ENCODE measurements around the gene HSPA1L.

HSPA1L gene

GRCh38 chr6:31851485-31851832, 36.4 kb upstream of the HSPA1L start:
- Histone ChIP-seq H3K4me1 (ENCODE audit: control insufficient read depth, insufficient read depth, low read length) (no peaks in the 10 kb centered on the region), H3K36me3 (ENCODE audit: control insufficient read depth in 2 of 2, insufficient read depth in 1 of 2, low read length in 2 of 2) (peaks cover 0 to 4% of the 10 kb centered on the region in 2 experiments; a peak in 2 of 3 replicates), H3K9me3 (ENCODE audit: control insufficient read depth, insufficient read depth, low read depth, low read length) (no peaks in the 10 kb centered on the region), H3K27ac (ENCODE audit: extremely low read depth, low read depth, low read length) (no peak overlapping the region), H3K4me3 (ENCODE audit: low read depth, low read length) (no peak overlapping the region)
- CTCF ChIA-PET = no interaction called here
- TF ChIP-seq ZNF837 (tag by site-specific recombination; IDR thresholded peaks at IDR 0.05) = no peak
- no peak for TF ChIP-seq ZXDB (tag by site-specific recombination; IDR thresholded peaks at IDR 0.05)
- no peak for TF ChIP-seq ZNF48 (tag by site-specific recombination; IDR thresholded peaks at IDR 0.05)
- no peak for TF ChIP-seq ZNF692 (tag by site-specific recombination; IDR thresholded peaks at IDR 0.05)
- no peak for TF ChIP-seq ZSCAN18 (tag by site-specific recombination; IDR thresholded peaks at IDR 0.05)
- TF ChIP-seq ZNF558 (tag by site-specific recombination; IDR thresholded peaks at IDR 0.05) = no peak
- TF ChIP-seq, protein P1, sequence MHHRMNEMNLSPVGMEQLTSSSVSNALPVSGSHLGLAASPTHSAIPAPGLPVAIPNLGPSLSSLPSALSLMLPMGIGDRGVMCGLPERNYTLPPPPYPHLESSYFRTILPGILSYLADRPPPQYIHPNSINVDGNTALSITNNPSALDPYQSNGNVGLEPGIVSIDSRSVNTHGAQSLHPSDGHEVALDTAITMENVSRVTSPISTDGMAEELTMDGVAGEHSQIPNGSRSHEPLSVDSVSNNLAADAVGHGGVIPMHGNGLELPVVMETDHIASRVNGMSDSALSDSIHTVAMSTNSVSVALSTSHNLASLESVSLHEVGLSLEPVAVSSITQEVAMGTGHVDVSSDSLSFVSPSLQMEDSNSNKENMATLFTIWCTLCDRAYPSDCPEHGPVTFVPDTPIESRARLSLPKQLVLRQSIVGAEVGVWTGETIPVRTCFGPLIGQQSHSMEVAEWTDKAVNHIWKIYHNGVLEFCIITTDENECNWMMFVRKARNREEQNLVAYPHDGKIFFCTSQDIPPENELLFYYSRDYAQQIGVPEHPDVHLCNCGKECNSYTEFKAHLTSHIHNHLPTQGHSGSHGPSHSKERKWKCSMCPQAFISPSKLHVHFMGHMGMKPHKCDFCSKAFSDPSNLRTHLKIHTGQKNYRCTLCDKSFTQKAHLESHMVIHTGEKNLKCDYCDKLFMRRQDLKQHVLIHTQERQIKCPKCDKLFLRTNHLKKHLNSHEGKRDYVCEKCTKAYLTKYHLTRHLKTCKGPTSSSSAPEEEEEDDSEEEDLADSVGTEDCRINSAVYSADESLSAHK (tag by site-specific recombination; IDR thresholded peaks at IDR 0.05) = no peak
- no peak for TF ChIP-seq SALL2 (tag by site-specific recombination; IDR thresholded peaks at IDR 0.05; ENCODE audit: borderline replicate concordance)
- no peak for TF ChIP-seq ZEB2 (tag by site-specific recombination; IDR thresholded peaks at IDR 0.05)
- TF ChIP-seq ZFP69B (tag by site-specific recombination; IDR thresholded peaks at IDR 0.05) = no peak
- TF ChIP-seq ZFP41 (tag by site-specific recombination; IDR thresholded peaks at IDR 0.05; ENCODE audit: borderline replicate concordance) = no peak
- no peak for TF ChIP-seq ZNF26 (tag by site-specific recombination; IDR thresholded peaks at IDR 0.05)
- TF ChIP-seq HOXD13 (CRISPR knock-in tag; IDR thresholded peaks at IDR 0.05; ENCODE audit: borderline replicate concordance) = no peak
- TF ChIP-seq ZNF138 (tag by site-specific recombination; IDR thresholded peaks at IDR 0.05; ENCODE audit: borderline replicate concordance) = no peak
- no peak for TF ChIP-seq ZNF596 (tag by site-specific recombination; IDR thresholded peaks at IDR 0.05)
- POLR2A ChIA-PET = interaction anchor here (1.2 to 1.5 kb wide), 3 partner anchors 11 to 24 kb away, joined by 4 to 10 read pairs (median 7); partner anchors contain the start of genes HSPA1B and NEU1

DNA sequence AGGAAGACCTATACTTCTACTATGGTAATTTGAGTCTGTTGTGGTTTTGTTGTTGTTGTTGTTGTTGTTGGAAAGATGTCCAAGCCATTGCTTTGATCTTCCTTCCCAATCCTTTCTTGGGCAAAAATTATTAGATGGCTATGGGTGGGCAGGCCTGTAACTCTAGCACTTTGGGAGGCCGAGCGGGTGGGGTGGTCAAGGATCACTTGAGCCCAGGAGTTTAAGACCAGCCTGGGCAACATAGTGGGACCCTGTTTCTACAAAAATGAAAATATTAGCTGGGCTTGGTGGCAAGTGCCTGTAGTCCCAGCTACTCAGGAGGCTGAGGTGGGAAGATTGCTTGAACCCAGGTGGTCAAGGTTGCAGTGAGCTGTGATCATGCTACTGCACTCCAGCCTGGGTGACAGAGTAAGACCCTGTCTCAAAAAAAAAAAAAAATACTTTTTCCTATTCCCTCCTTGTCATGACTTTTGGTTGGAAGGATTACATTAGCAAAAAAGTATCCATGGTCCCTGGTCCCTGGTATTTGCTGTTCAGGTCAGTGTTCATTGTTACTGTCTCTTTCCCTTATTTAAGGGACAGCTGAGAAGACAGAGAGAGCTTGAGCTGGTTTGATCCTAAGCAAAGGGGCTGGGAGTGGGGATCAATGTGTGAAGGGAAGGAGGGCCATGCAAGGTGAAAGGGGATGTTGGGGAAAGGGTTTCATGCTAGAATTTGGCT, 35.8 kb upstream of the HSPA1L start:
- no peak for TF ChIP-seq ZNF140 (tag by site-specific recombination; IDR thresholded peaks at IDR 0.05)
- TF ChIP-seq ZNF626 (tag by site-specific recombination; IDR thresholded peaks at IDR 0.05) = no peak
- TF ChIP-seq ZBTB20 (tag by site-specific recombination; IDR thresholded peaks at IDR 0.05) = 0 out of 2 replicates have a peak, but pooled peaks have one; percentile 15
- TF ChIP-seq, protein P2, sequence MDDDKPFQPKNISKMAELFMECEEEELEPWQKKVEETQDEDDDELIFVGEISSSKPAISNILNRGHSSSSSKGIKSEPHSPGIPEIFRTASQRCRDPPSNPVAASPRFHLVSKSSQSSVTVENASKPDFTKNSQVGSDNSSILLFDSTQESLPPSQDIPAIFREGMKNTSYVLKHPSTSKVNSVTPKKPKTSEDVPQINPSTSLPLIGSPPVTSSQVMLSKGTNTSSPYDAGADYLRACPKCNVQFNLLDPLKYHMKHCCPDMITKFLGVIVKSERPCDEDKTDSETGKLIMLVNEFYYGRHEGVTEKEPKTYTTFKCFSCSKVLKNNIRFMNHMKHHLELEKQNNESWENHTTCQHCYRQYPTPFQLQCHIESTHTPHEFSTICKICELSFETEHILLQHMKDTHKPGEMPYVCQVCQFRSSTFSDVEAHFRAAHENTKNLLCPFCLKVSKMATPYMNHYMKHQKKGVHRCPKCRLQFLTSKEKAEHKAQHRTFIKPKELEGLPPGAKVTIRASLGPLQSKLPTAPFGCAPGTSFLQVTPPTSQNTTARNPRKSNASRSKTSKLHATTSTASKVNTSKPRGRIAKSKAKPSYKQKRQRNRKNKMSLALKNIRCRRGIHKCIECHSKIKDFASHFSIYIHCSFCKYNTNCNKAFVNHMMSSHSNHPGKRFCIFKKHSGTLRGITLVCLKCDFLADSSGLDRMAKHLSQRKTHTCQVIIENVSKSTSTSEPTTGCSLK (tag by site-specific recombination; IDR thresholded peaks at IDR 0.05) = no peak
- TF ChIP-seq ZNF704 (tag by site-specific recombination; IDR thresholded peaks at IDR 0.05) = no peak
- peaks cover 0 to 4% of the 10 kb centered on the region in 2 experiments; a peak in 2 of 3 replicates for H3K36me3 ChIP-seq (ENCODE audit: control insufficient read depth in 2 of 2, insufficient read depth in 1 of 2, low read length in 2 of 2)
- POLR2A ChIA-PET = interaction anchor here (0.7 kb wide), 1 partner anchor 164 kb away, joined by 4 read pairs; no protein-coding TSS in a partner anchor
- CTCF ChIA-PET = no interaction called here
- H3K9me3 ChIP-seq (ENCODE audit: control insufficient read depth, insufficient read depth, low read depth, low read length) = no peaks in the 10 kb centered on the region
- no peak overlapping the region for H3K27ac ChIP-seq (ENCODE audit: extremely low read depth, low read depth, low read length)
- H3K4me3 ChIP-seq (ENCODE audit: low read depth, low read length) = no peak overlapping the region
- H3K4me1 ChIP-seq (ENCODE audit: control insufficient read depth, insufficient read depth, low read length) = no peaks in the 10 kb centered on the region

All from HEK293 (cell line).